Fibroblast of pulmonary artery (primary cell): Measurements from ENCODE around the gene PXYLP1.

ENCODE experiments used
- DNase-seq: peaks from one replicate; pipeline ENCODE4 v3.0.0-alpha.2; 2010; ENCODE audit warnings: low read depth
- H3K4me3 ChIP-seq: replicated peaks from 2 replicates; pipeline ENCODE4 v1.5.1; 2011; ENCODE audit warnings: low read depth, mild to moderate bottlenecking, control low read depth, low read length, moderate library complexity
- TF ChIP-seq, protein P1 (sequence below): IDR thresholded peaks from 2 replicates; pipeline ENCODE4 v1.5.1; 2011; ENCODE audit warnings: mild to moderate bottlenecking, control low read depth, low read length, inconsistent platforms; ENCODE audit errors: missing control alignments

PXYLP1 gene

GRCh38 chr3:141342386-141342785 is 110.8 kb downstream of the PXYLP1 start:
- TF ChIP-seq, protein P1, sequence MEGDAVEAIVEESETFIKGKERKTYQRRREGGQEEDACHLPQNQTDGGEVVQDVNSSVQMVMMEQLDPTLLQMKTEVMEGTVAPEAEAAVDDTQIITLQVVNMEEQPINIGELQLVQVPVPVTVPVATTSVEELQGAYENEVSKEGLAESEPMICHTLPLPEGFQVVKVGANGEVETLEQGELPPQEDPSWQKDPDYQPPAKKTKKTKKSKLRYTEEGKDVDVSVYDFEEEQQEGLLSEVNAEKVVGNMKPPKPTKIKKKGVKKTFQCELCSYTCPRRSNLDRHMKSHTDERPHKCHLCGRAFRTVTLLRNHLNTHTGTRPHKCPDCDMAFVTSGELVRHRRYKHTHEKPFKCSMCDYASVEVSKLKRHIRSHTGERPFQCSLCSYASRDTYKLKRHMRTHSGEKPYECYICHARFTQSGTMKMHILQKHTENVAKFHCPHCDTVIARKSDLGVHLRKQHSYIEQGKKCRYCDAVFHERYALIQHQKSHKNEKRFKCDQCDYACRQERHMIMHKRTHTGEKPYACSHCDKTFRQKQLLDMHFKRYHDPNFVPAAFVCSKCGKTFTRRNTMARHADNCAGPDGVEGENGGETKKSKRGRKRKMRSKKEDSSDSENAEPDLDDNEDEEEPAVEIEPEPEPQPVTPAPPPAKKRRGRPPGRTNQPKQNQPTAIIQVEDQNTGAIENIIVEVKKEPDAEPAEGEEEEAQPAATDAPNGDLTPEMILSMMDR = no peak
- no peak for DNase-seq
- no peak overlapping the region for H3K4me3 ChIP-seq

GRCh38 chr3:141343077-141343476 is 111.5 kb downstream of the PXYLP1 start:
- DNase-seq = no peak
- no peak overlapping the region for H3K4me3 ChIP-seq
- TF ChIP-seq, protein P1 = no peak

- DNase-seq = no peak
- no peak overlapping the region for H3K4me3 ChIP-seq
- TF ChIP-seq, protein P1 = no peak
Measured at GRCh38 chr3:141343865-141344271, 112.2 kb downstream of the PXYLP1 start.
